ENCODE data around the gene H1-8.
"Not testable (repeated sequence)": the region's sequence is repeated elsewhere in the genome, so short reads cannot be mapped to it uniquely, and the experiment has no call there.

Gene H1-8

GRCh38 chr3:129533406-129533805 is 9.6 kb upstream of the H1-8 start:
- no peak for DNase-seq (ENCODE audit: low spot score)

- no peak for DNase-seq (ENCODE audit: low spot score)
These were observed 8.4 kb upstream of the H1-8 start for GRCh38 chr3:129534428-129535027.

GRCh38 chr3:129535075-129535474 is 7.9 kb upstream of the H1-8 start:
- no peak for DNase-seq (ENCODE audit: low spot score)

- DNase-seq (ENCODE audit: low spot score) = no peak
These were observed 6.7 kb upstream of the H1-8 start for GRCh38 chr3:129536374-129536667.

- DNase-seq (ENCODE audit: low spot score) = no peak
These were observed 6.2 kb upstream of the H1-8 start for GRCh38 chr3:129536804-129537203.

- DNase-seq (ENCODE audit: low spot score) = no peak
These were observed 3.8 kb upstream of the H1-8 start for GRCh38 chr3:129539206-129539605.

GRCh38 chr3:129540776-129541516 is 2.0 kb upstream of the H1-8 start:
- DNase-seq (ENCODE audit: low spot score) = no peak

GRCh38 chr3:129542747-129543146 is 228 bp upstream of the H1-8 start:
- DNase-seq (ENCODE audit: low spot score) = no peak

- DNase-seq (ENCODE audit: low spot score) = no peak
These were observed 1.0 kb downstream of the H1-8 start for GRCh38 chr3:129543999-129544398.

- DNase-seq (ENCODE audit: low spot score) = not testable (repeated sequence)
These were observed 3.0 kb downstream of the H1-8 start for GRCh38 chr3:129545951-129546350.

- DNase-seq (ENCODE audit: low spot score) = no peak
These were observed 4.3 kb downstream of the H1-8 start for GRCh38 chr3:129547241-129547640.

GRCh38 chr3:129548104-129548965 is 5.4 kb downstream of the H1-8 start:
- DNase-seq (ENCODE audit: low spot score) = no peak

- DNase-seq (ENCODE audit: low spot score) = no peak
These were observed 6.2 kb downstream of the H1-8 start for GRCh38 chr3:129549006-129549800.

- DNase-seq (ENCODE audit: low spot score) = no peak
These were observed 6.8 kb downstream of the H1-8 start for GRCh38 chr3:129549805-129550204.

- DNase-seq (ENCODE audit: low spot score) = peak; percentile 42
These were observed 9.5 kb downstream of the H1-8 start for GRCh38 chr3:129552287-129553050.

- no peak for DNase-seq (ENCODE audit: low spot score)
These were observed 10.2 kb downstream of the H1-8 start for GRCh38 chr3:129553171-129553570.

GRCh38 chr3:129553719-129554118 is 10.7 kb downstream of the H1-8 start:
- no peak for DNase-seq (ENCODE audit: low spot score)

- no peak for DNase-seq (ENCODE audit: low spot score)
These were observed 11.6 kb downstream of the H1-8 start for GRCh38 chr3:129554356-129555152.

- DNase-seq (ENCODE audit: low spot score) = no peak
These were observed 12.2 kb downstream of the H1-8 start for GRCh38 chr3:129555153-129555550.

GRCh38 chr3:129555616-129556357 is 12.8 kb downstream of the H1-8 start:
- DNase-seq (ENCODE audit: low spot score) = no peak
